NCI-H1417 treated with DMSO at 0.1 percent for 48 hours (cell line): Measurements from ENCODE around the gene OSBPL1A.

Experiments
- DNase-seq: peaks from one replicate; lab custom pipeline; 2025; lab: John Stamatoyannopoulos, UW

OSBPL1A gene

DNA sequence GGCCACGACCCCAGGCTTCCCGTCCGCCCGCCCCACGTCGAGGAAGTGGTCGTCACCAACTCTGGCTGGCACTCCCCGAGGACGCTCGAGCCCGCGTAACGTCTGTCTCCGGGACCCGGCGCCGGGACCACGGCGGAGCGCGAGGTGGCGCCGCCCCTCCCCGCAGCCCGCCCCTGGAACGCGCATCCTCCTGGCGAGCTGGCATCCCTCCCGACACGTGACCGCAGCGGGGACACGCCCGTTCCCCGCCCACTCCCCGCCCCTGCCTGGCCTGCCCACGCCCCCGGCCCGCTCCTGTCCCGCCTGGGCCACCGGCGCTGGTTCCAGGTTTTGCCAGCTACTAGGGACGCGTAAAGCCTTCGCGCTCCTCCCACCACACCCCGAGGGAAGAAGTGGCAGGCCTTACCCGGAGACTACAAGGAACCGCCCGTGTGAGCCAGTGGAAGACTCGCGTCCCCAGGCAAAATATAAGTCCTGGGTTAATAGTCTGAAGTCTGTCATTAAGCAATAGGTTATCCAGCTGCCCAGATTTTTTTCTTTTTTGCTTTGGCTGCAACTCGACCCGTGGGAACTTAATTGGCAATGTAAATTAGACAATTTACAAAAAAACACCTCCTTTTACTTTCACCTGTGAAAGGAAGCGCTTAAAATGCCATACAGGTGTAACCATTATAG is at the start of gene OSBPL1A:
Gene OSBPL1A, minus strand, starts transcription at position 131 of the 675 bp plus-strand sequence. CDS start 20,291 bp downstream, outside the sequence.
- DNase-seq = peak; percentile 52

DNA sequence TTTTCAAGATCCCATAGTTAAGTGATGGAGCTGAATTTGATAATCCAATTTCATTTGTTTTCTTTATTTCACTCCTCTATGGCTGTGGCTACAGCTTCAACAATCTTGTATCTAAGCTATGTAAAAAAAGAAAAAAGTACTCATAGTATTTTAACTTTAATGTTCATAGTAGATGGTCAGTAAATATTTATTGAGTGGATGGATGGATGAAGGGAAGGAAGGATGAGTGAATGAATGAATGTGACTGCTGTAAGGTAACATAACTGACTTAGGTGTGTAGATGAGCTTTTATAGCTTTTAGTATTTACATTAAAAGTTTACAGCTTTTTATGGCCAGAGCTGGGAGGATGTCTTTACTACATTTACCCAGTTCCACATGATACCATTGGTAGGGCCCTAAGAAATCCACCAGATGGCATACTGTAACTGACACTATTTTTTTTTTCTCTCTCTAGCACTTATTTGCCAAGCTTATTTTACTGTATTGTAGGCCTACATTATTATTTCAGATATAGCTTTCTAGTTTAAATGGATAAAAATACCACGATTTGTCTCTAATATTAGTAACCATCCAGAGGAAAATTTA is 49.4 kb upstream of the OSBPL1A start:
- DNase-seq = no peak

DNA sequence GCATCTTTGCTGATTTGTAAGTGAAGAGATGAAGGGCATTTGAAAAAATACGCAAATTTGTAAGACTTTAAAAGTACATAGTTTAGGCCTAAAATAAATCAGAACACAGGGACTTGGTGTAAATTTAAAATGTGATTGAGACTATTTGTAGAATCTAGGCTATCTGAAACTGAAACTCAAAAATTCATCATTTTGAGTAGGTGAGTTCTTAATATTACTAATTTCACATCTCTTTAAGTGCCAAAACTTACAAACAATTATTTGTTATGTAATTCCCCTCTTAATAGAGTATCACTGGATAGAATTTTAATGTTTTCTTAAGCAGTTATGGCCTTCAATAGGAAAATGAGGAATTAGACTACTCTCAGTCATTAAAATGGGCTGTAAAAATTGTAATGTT is 48.8 kb upstream of the OSBPL1A start:
- DNase-seq = no peak

DNA sequence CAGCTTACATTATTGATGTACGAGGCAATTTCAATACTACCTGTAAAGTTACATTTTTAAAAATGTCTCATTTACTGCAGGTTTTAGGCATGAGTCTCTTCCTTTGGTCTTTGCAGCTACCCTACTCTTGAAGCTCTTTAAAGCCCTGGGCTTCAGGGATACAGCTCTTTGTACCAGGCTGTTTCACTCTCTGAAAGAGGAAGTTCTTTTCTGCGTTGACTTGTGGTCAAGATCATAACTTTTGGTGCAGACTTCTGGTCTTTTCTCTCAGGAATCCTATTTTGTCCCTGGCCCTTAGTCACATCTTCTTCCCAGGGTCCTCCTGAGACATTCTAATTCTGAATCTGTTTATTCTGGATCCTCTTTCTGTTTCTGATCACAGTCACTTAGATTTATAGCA is 46.2 kb upstream of the OSBPL1A start:
- DNase-seq = no peak

DNA sequence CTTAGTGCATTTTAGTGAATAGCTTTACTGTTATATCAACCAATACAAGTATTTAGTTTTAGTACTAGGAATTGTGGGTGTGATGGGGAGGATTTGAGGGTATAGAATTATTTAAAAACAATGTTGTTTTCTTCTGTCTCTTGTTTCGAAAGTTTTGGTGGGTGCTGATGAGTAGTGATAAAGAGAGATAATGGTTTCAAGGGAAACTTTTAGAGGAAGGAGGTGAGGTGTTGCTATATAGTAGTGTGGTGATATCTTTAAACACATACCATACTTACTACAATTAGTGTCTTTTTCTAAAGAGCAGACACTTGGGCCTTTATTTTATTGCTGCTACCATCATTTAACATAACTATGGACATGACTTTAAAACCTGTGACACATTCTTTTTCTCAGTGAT is 39.3 kb upstream of the OSBPL1A start:
- DNase-seq = no peak

DNA sequence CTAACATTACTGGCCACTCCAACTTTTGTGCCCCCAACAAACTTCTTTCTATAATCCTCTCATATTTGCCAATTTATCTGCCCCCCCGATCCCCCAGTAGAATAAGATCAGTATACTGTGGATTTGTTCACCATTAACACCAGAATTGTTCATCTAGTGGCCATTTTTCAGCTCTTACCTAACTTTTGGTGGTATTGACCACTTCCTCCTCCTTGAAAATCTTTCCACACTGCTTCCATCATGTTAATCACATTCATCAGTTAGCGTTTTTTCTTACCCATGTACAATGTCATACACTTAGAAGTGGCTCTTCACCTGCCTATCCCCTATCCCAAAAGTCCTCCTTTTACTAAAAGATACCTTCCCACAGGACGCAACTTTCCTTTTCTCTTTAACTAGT is 35.0 kb upstream of the OSBPL1A start:
- DNase-seq = no peak

DNA sequence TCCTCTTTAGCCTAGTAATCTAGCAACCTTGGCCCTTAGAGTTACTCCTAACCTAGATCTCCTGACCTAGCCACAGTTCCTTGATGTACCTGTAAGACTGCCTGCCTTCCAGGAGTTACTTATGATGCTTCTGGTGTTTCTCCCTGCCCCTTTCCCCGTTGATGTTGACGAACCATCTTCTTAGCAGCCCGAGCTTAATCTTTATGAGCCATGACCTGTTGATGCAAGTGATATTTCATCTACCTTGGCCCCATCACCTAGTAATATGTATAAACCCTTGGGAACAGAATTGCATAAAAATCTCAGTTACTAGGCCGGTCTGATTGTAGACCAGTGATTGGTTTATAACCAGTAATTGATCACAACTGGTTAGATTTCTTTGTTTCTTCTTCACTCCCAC is 31.6 kb upstream of the OSBPL1A start:
- no peak for DNase-seq

DNA sequence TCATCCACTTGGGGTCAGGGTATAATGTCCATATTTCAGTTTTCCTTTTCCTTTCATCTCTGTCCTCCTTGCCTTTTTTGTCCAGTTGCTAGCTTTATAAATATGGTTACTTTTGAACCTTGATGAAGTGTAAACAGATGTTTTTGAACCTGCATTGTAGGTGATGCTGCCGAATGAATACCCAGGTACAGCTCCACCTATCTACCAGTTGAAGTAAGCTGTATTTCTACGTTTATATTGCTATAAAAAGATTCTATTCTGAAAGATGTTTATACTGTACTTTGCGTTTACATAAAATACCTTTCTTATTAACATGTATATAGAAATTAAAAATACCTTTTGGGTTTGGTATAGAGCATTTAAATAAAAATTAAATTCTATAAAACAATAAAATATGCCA is 31.1 kb upstream of the OSBPL1A start:
- DNase-seq = no peak

DNA sequence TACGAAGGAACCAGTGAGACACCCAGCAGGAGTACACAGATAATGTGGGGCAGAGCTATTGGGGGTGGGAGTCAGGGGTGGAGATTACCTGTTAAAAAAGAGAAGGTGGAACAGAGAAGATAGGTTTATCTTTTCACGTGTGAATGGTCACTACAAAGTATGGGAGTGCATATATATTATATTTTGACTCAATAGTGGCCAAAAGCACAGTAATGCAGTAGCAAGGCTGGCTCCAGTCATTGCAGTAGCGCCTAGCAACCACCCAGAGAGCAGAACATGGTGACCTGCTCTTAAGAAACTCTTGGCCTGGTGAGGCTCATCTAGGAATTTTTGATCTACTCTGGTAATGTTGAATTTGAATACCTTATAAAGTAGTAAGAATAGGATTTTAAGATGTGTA is 29.9 kb upstream of the OSBPL1A start:
- no peak for DNase-seq

DNA sequence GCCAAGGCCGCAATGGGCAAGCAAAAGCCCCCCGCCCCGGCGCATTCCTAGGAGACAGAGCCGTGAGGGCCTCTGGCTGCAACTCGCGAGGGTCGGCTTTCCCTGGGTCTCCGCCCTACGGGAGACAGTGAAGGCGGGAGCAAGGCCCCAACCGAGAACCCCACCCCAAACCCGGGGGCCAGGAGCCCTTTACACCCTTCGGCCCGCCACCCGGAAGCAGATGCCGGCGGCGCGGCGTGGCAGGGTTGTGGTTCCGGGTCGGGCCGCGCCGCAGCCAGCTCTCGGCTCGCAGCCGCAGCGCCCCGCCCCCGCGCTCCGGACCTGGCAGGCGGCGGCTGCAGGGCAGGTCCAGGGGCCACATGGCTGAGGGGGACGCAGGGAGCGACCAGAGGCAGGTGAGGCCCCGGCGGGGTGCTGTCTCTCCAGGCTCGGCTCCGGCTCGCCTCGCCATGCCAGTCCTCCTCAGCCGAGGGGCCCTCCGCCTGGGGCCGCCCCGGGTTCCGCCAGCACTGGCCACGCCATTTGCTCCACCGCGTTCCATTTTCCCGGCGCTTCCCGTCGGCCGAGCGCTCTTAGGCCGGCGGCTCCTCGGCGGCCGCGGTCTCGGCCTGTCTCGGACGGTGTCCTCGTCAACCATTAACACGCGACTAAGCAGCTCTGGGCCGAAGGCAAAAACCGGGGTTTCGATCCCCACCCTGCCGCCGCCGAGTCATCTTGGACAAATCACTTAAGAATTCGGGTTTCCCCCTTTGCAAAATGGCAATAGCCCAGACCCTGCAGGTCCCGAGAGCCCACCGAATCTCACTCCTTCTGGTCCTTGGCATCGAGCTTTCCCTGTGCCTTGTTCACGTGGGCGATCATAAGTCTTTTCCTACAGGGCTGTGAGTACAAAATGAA is 29.0 kb upstream of the OSBPL1A start, which contains the start of gene IMPACT:
Gene IMPACT, plus strand, starts transcription at position 273 of the 897 bp plus-strand sequence. Its CDS starts 87 bp downstream, at position 360.
- DNase-seq = peak; percentile 74

DNA sequence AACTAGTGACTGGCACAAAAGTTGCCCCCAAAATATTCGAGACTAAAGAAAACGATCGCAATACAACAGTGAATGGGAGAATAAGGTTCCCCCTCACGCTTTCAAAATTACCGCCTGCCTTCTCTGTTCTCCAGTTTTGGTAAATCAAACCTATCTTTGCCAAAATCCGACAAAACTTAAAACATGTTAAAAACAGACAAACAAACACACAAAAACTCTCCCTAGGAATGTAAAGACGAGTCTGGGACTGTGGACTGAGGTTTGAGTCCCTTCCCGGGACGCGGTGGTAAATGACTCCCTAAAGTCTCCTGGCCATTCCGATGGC is 28.4 kb upstream of the OSBPL1A start:
- DNase-seq = no peak

DNA sequence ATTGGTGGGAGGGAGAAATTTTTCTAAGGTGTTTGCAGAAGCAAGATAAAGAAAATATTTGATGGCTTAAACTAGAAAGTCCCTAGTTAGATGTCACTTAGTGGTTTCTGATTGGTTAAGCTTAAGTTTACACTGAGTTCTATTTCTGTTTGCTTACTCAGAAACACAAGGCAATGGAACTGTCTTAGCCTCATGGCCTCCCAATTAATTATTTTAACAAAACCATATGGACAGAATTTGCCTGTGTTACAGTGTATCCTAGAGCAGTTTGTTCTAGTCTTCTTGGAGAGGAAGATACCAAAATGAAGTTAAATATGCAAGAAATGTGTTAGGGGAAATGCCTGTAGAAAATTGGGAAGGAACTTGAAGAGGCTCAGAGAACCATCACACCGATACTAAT is 24.2 kb upstream of the OSBPL1A start:
- DNase-seq = no peak

DNA sequence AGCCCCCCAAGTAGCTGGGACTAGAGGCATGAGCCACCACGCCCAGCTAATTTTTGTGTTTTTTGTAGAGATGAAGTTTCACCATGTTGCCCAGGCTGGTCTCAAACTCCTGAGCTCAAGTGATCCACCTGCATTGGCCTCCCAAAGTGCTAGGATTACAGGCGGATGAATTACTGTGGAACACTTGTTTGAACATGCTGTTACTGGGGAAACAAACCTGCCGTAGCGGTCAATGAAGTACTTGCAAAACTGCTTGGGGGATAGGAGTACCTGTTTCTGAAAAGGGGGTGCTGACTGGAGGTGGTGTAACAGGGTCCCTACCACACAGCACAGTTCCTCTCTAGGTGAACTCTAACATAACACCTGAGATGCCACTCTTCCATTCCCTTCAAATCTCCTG is 22.9 kb upstream of the OSBPL1A start:
- DNase-seq = no peak

DNA sequence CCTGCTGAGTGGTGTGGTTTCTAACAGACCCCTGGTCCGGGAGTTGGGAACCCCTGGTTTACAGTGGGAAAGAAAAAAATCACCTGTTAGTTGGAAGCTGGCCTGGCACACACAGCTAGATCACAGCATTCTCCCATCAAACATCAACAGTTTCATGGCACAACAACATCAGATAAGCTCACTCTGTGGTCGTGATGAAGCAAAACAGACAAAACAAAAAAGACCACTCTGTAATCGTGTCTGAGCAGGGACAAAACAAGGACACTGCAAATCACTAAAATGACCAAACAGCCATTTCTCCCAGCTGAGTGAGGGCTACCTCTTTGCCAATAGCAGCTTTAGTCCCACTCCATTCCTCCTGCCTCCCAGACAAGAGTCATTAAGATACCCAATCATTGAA is 19.9 kb upstream of the OSBPL1A start:
- no peak for DNase-seq

DNA sequence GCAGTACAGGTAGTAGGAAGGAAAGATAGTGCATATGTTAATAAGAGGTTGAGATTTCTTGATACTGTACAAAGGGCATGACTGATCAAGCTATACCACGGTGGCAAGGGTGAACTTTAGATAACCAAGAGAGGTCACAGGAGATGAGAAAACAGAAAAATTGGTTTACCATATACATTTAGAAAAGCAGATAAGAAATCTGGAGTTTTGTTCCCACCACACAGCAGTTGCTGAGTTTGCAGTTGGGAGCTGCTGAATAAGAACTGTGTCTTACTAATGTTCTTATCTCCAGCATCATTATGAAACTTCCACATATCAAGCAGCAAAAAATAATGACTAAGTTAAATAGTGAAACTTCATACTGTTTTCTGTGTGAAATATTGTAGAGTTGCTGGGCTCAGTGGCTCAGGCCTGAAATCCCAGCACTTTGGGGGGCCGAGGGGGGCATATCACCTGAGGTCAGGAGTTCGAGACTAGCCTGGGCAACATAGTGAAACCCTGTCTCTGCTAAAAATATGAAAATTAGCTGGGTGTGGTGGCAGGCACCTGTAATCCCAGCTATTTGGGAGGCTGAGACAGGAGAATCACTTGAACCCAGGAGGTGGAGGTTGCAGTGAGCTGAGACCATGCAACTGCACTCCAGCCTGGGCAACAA is 16.9 kb upstream of the OSBPL1A start:
- DNase-seq = no peak

DNA sequence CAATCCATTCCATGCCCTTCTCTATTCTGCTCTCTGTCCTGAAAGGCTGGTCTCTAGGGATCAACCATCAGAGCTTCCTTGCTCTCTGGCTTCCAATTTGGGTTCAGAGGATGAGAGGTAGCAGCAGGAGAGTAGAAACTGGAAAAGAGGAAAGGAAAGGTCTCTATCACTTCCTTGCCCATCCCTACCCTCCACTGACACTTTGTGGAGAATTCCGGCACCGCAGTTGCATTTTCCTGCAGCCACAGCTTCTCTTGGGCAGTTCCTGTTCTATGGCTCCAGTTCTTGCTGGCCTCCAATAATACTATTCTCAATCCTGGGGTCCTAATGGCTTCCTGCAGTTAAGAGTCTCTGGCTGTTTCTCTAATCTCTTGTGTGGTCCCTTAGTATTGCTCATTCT is 15.5 kb upstream of the OSBPL1A start:
- no peak for DNase-seq

DNA sequence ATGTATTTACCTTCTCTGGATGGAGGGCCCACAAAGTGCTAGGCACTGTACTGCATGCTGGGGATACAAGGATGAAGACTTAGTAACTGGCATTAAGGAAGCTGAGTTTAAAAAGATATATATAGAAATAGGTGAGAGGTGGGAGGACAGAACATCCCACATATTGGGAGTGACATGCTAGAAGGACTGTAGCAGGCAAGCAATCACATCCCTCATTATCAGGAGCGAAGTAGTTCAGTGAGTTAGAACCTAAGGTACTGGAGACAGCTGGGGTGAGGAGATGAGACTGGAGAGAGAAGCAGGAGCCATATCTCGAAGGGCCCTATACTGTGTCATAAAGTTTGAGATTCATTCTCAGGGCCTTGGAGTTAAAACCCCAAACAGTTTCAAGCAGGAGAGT is 10.9 kb upstream of the OSBPL1A start:
- DNase-seq = no peak

DNA sequence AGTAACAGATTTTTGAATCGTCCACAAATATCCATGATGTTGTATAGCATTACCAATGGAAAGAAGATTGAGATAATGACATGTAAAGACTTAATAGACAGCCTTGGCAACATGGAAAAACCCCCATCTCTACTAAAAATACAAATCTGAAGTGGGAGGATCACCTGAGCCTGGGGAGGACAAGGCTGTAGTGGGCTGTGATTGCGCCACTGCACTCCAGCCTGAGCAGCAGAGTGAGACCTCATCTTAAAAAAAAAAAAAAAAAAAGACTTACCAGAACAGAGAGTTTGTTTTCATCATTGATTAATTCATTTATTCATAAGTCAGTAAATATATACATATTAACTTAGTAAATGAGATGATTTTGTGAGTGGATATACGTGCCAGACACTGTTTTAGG is 7.0 kb upstream of the OSBPL1A start:
- no peak for DNase-seq

DNA sequence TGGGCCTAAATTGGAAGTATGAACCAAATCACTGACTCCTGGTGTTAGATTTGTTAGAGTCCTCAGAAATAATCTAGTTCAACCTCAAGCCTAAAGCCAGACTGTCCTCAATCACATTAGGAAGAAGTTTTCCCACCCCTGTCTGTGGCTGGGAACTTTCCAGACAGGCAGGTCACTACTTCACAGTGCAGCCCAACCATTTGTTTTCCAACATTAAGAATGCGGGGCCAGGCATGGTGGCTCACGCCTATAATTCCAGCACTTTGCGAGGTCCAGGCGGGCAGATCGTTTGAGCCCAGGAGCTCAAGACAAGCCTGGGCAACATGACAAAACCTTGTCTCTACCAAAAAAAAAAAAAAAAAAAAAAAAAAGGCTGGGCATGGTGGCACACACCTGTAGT is 5.5 kb upstream of the OSBPL1A start:
- DNase-seq = no peak

DNA sequence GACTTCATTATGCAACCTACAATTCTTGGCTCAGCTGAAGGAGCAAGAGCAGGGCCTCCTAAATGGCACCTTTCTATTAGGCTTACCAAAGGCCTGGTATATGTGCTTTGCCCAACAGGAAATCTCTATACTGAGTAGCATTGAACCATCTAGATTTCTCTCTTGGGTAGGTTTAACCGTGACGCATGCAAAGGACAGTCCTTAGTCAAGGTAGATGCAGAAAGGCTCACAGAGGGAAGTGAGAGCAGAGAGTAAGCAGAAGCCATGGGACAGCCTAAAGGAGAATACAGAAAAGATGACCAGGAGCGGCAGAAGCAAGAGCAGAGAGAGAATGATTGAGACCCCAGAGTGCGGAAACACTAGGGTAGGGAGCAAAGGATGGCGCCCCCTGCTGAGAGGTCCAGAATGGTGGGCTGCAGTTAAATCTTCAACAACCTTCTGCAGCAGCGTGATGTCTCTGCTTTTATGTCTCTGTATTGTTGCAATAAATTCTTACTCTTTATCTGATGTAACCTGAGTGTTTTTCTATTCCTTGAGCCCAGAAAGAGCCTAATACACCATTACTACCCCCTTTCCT is 4.7 kb upstream of the OSBPL1A start:
- no peak for DNase-seq

DNA sequence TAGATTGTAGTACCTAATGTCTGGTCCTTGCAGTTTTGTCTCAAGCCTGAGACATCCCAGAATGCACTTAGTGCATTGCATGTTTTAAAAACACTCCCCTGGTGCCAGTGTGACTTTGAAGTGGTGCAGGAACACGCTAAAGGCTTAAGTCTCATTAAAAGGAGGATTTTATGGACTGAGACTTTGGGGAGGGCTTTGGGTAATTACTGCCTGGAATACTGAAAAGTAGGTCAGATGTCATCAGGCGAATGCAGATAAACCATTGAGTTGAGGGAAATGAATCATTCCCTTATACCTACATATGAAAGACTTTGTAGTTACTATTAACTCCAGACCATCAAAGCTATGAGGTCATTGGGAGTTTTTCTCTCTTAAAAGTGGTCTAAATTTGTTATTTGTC is 3.0 kb upstream of the OSBPL1A start:
- DNase-seq = no peak

DNA sequence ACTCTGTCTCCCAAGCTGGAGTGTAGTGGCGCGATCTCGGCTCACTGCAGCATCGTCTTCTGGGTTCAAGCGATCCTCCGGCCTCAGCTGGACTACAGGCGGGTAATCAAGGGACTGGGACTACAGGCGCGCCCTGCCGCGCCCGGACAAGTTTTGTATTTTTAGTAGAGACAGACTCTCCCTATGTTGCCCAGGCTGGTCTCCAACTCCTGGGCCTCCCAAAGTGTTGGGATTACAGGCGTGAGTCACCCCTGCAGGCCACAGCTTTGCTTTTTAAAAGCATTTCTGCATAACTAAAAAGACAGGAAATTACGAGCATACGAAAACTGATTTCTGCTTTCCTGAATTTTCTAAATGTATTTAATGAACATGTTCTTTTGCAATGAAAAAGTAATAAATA is 916 bp upstream of the OSBPL1A start:
- no peak for DNase-seq
